Vagina (tissue), 2 donors: ENCODE measurements around the gene EPS8L3.

Experiments used
- CTCF ChIP-seq, 3 experiments: fragments of 450-650 bp in 2 of 3; fragments of 200-600 bp in 1 of 3; sonication (generic) in 1 of 3; IDR thresholded peaks; one replicate each; pipeline ENCODE4 v1.5.1; 2017 to 2019; ENCODE audit warnings: antibody characterized with exemption in 3 of 3, mild to moderate bottlenecking in 2 of 3, moderate library complexity in 2 of 3
- POLR2A ChIP-seq, 2 donors: fragments of 450-650 bp; IDR thresholded peaks; one replicate each; pipeline ENCODE4 v1.6.1; 2017; ENCODE audit warnings: antibody characterized with exemption in 2 of 2, mild to moderate bottlenecking in 2 of 2, moderate library complexity in 2 of 2

DNA sequence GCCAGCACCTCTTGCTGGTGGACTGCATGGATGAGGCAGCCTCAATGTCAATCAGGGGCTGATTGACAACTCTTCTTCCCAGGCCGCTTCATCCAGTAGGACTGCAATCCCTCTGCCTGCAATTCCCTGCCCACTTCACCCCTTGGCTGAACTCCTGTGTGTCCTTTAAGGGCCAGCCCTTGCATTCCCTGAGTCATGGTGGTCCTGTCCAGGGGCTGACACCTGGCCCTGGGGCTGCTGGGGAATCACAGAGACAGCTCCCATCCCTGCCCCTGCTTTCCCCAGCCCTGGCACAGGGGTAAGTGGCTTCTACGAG is 4.6 kb upstream of the EPS8L3 start:
- TF ChIP-seq POLR2A (IDR thresholded peaks at IDR 0.05) (no peak), CTCF (IDR thresholded peaks at IDR 0.05) (no peak)
